Hypothalamus (tissue), 51 donors: Measurements from ENCODE around the gene GALK1.
A peak's percentile ranks its signal among the peaks of the same experiment; 100 is the strongest.
"Not testable (repeated sequence)": the region's sequence is repeated elsewhere in the genome, so short reads cannot be mapped to it uniquely, and the experiment has no call there.

Experiments
- DNase-seq, 51 donors: peaks; one replicate each; lab custom pipeline; 2025; lab: John Stamatoyannopoulos, UW

Gene GALK1

GRCh38 chr17:75784473-75785015 lies 19.6 kb upstream of the GALK1 start, which contains the start of gene UNK:
Gene UNK, plus strand, starts transcription at chr17:75784806. Its CDS starts 75 bp downstream, at chr17:75784881.
- DNase-seq, result peak; percentile 89 to 99 (median 98)

DNA sequence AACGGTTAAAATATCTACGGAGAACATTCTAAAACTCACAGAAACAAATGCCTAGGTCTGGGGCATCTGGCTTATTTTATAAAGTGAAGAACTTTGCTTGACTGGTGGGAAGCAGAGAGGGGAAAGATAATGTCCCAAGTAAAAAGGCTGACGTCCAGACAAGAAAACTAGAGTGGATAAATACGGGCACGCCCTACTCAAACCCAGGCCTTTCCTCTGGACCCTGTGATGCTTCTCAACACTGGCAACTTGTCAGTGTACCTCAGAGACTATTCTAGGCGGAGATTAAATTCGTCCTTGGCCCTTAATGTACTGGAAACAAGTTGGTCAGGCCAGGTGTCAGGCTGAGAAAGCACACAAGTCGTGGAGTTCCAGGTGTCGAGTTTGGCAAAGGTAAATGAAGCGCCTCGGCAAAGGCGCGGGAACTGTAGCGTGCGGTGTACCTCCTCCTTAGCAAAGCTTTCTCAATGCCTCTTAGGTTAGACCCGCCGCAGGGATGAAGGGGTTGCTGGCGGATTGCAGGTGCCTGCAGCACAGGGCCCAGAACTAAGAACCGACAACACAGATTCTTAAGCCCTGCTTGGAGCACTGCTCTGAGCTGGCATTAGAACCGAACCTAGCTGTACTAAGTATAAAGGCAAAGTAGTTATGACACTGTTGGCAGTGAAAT lies 18.9 kb upstream of the GALK1 start:
- DNase-seq, result peak in 5 of 51 donors; percentile 23 to 72 (median 49)

GRCh38 chr17:75783069-75783783 lies 18.2 kb upstream of the GALK1 start:
- DNase-seq, result peak in 2 of 51 donors; percentile 21 to 74

DNA sequence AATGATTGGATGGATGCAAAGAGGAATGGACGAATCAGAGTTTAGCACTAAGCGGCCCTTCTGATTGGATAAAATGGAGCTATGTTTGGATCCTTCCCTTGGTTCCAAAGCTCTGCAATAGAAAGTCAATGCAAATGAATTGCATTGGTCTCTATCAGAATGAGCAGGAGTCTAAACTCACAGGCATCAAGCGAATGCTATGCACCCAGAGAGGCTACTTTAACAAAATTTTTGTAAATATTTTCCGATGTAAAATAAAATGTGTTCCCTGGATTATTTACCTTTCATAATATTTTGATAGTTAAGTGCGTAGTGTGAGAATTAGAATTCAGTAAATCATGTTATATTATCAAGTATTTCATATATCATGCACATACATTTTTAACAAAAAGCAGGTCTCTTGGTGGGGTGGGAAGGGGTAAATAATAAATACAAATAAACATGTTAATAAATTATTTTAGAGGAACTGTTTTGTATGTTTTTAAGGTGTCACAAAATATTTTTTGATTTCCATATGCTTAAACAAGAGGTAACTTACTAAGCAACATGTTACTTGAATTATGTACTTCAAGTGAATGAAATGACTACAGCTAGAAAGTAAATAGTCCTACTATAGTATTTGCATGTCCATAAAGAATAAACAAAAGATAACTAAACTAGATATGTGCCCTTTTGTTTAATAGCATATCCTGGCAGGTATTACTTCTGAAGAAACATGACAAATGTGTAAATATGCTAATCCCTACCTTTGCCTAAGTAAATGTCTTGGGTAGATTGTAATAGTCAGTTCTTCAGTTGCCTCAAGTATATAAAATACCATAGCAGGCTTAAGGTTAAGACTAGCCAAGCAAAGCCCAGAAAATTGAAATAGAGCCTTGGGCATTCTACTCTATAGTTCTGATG lies 15.2 kb upstream of the GALK1 start:
- no peak for DNase-seq

- peak; percentile 43 to 99 (median 94) for DNase-seq
Observed at GRCh38 chr17:75779250-75779986, 14.4 kb upstream of the GALK1 start.

GRCh38 chr17:75778861-75779249 lies 13.9 kb upstream of the GALK1 start:
- DNase-seq, result peak in 2 of 51 donors; percentile 56 to 69

DNA sequence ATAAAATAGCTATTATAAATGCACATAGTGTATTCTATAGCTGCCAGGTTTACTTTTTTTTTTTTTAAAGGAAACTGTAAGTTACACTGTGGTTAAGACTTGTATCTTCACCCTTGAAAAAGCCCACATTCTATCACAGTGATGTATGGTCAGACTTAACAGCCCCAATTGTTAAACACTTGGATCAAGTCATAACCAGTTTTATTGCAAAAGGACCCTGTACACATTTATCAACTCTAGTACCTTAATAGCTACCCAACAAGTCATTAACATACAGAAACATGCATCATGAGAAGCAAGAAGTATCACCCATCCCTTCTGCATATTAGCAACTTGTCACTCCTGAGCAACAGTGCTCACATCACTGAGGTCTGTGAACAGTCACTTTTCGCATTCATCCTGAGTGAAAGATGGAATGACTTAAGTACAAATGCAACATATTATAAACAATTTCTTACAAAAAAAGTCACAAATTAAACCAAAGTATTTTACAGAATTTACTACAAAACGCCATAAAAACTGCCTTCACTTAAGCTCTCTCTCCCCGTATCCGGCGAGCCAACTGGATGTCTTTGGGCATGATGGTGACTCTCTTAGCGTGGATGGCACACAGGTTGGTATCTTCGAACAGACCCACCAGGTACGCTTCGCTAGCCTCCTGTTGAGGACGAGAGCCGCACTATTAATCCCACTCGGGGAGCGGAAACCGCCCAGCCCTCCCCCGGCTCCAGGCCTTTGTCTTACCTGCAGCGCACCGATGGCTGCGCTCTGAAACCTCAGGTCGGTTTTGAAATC lies 13.3 kb upstream of the GALK1 start:
- DNase-seq, result not testable (repeated sequence)

DNA sequence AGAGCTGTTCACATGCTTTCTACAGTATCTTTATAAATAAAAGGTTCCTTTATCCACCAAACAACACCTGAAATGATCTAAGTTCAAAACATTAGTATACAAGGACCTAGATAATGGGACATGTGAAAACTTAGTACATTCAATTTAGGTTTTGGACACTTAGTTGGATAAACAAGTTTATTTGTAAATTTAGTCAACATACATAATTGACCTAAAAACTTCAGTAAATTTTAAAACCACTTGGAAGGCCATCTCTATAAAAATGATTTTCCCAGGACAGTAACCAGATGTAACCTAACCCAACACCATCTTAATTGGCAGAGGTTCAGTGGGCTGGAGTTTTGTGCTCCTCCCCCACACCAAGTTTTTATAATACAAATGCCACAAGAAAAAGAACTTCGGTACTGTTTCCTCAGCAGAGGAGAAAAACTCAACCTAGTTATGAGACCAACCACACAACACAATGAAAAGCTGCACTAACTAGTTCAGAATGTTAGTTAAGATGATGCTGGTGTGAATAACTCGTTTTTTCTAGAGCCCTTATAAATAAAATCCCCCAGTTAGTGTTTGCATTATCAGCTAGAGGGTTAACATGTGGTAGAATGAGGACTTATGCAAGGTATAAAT lies 12.4 kb upstream of the GALK1 start:
- no peak for DNase-seq

- DNase-seq, result no peak
Observed at GRCh38 chr17:75776386-75777295, 11.6 kb upstream of the GALK1 start.

GRCh38 chr17:75774991-75775668 lies 10.1 kb upstream of the GALK1 start:
- DNase-seq, result peak in 1 of 51 donors; percentile 27

DNA sequence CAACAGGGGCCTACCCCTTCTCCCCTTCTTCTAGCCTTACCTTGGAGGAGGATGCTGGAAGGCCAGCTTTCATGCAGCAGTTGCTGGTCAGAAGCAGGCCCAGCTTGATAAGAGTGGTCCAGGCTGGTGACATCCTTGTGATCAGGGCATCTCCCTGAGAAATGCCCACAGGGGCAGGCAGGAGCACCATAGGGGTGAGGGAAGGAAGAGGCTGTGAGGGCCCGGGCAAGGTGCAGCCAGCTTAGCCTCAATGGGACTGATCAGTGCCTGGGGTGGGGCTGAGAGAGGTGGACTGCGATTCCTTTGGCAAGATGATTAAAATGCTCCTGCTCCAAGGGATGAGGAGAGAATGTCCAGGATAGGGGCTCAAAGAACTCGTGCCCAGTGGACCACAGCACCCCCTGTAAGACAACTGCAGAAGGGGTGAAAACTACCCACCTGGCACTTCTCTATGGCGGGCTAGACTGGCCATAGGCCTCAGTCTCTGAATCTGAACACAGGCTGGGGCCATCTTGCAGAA lies 9.5 kb upstream of the GALK1 start:
- no peak for DNase-seq

GRCh38 chr17:75773808-75774470 lies 8.9 kb upstream of the GALK1 start:
- no peak for DNase-seq

DNA sequence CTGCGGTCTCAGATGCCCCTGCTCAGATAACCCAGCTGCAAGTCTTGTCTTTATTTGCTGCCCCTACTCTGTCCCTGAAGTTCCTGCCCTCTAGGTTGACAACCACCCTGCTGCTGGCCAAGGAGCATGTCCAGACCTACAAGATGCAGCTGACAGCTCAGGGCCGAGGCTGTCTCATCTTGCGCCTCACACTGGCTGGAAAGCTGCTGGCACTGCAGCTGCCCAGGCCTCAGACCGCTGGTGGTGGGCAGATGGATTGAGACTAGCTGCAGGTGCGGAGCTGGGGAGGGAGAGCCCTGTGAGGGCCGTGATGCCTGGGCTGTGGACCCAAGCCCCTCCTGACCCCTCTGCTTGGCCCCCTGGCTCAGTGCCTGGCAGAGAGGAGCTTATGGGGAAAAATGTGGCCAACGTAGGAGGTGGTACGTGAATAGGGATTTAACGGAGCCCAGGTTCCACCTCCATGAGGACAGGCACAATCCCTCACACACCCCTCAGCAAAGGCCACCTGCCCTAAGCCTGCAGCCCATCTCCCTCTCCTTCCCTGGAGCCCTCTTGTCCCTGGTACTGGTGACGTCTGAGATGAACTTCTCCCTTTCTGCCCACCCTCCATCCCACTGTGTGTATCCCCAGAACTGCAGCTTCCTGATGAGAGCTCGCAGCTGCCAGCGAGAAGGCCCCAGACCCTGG lies 8.3 kb upstream of the GALK1 start:
- DNase-seq, result no peak

- no peak for DNase-seq
Observed at GRCh38 chr17:75771334-75772281, 6.6 kb upstream of the GALK1 start.

GRCh38 chr17:75769536-75769935 lies 4.5 kb upstream of the GALK1 start:
- no peak for DNase-seq
